Dendritic cell treated with granulocyte-macrophage colony-stimulating factor and Interleukin-4, amounts not matched to agents 40 ng/mL and 50 ng/mL, for 4 days (primary cell): ENCODE results near the gene NFKB2.

Source experiments
- H3K27ac Mint-ChIP-seq: one replicate; pipeline ENCODE4 v1.8.0; 2022; ENCODE audit warnings: mild to moderate bottlenecking, mixed read lengths
- H3K27me3 Mint-ChIP-seq: one replicate; pipeline ENCODE4 v1.8.0; 2022; ENCODE audit warnings: mild to moderate bottlenecking, mixed read lengths
- H3K36me3 Mint-ChIP-seq: one replicate; pipeline ENCODE4 v1.8.0; 2022; ENCODE audit warnings: low read depth, mixed read lengths
- H3K4me1 Mint-ChIP-seq: one replicate; pipeline ENCODE4 v1.8.0; 2022; ENCODE audit warnings: low read depth, mixed read lengths
- H3K4me3 Mint-ChIP-seq: one replicate; pipeline ENCODE4 v1.8.0; 2022; ENCODE audit warnings: mild to moderate bottlenecking, moderate library complexity, mixed read lengths
- H3K9me3 Mint-ChIP-seq: one replicate; pipeline ENCODE4 v1.8.0; 2022; ENCODE audit warnings: mixed read lengths
- intact Hi-C: fragments of 100-400 bp; cut with micrococcal nuclease; formaldehyde crosslinking; loops from one replicate; pipeline ENCODE4 v1.15.0; 2022

NFKB2 gene

DNA sequence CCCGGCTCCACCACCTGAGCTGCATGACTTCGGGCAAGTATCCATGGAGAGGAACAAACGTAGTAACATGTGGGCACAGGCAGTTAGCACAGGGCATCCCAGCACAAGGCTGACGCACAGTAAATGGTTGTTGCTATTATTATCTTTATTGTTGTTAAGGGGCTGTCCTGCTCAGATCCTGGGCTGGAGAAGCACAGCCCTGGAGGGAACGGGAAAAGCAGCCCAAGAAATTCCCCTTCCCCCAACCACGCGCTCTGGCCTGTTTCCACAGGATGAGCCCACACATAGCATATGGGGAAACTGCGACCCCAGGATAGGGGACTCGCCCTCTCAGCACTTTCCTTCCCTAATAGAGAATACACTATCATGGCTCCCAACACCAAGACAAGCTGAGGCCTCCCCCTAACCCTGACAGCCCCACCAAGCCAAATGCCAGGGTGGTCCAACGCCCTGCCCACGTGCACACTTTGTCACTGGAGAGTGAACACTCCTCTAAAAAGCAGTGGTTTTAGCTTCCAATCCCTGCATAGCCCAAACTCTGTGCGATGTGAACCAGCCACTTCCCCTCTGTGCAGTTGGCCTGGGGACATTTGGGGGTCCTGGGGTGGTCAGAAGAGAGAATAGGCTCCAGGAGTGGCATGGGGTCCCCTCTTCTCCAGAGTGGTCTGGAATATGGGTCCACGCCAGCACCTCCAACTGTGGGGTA is 12.1 kb downstream of the NFKB2 start:
- peaks cover 12% of the 10 kb centered on the region for H3K36me3 Mint-ChIP-seq
- H3K4me1 Mint-ChIP-seq, result peaks cover 50% of the 10 kb centered on the region
- intact Hi-C loops, result no loop called here
- no peaks in the 10 kb centered on the region for H3K9me3 Mint-ChIP-seq
- H3K4me3 Mint-ChIP-seq, result no peak overlapping the region
- no peak overlapping the region for H3K27ac Mint-ChIP-seq
- H3K27me3 Mint-ChIP-seq, result peaks cover 73% of the 10 kb centered on the region

DNA sequence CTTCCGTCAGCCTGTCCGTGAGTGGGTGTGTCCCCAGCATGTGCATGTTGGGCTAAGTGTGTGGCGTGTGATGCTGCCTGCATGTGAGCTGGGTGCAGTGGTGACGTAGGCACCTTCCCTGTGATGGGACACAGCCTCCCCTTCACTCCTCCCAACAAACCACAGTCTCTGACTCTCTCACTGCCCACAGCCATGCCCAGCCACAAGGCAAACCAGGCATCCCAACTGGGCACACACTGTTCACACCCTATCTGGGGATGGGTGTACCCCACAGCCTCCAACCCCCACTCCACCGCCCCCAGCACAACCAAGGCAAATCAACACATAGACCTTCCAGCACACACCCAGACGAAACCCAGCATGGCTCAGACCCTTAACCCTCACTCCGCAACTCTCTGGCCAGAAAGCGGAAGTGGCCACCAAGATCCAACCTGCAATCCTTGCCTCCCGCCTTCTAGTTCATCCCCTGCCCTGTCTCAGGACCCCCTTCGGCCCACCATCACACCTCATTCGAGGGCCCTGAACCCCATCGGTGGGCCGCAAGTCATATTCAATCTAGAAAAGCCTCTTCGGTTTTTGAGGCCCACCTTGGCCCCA is 12.7 kb downstream of the NFKB2 start:
- H3K4me3 Mint-ChIP-seq, result peak overlapping the region; percentile 14
- peaks cover 50% of the 10 kb centered on the region for H3K4me1 Mint-ChIP-seq
- no peaks in the 10 kb centered on the region for H3K9me3 Mint-ChIP-seq
- H3K27me3 Mint-ChIP-seq, result peaks cover 80% of the 10 kb centered on the region
- H3K36me3 Mint-ChIP-seq, result peaks cover 7% of the 10 kb centered on the region
- H3K27ac Mint-ChIP-seq, result no peak overlapping the region
- intact Hi-C loops, result no loop called here

DNA sequence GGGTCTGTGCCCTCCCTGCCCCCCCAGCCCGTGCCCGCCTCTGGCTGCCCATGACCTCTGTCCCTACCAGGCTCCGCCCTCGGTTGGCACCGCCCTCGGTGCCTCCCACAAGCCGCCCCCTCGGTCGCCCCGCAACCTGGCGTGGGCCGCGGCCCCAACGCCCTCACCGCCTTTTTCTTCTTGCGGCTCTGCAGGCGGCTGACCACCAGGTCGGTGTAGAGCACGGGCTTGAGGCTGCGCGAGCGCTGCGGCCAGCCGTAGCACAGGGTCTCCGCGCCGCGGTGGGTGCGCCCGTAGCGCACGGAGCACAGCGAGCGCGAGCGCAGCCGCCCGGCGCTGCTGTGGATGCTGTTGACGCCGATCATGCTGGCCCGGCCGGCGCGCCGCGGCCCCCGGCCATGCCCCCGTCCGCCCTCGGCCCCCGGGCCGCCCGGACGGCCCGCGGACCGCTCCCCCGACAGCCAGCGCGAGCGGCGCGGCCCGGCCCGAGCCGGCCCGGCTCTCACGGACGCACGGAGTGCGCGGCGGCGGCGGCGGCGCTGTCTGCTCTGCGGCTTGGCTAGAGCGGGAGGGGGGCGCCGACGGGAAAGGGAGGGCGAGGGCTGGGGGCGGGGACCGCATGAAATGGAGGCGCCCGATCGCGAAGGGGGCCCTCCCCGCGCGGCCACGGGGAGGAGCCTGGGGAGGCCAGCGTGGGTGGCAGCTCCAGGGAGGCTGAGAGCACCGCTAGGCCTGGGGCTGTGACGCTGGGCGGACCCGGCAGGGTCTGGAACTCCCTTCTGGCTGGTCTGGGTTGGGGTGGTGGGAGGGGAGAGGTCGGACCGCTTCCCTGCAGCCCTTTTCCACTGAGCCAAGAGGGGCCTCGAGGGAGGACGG is 13.5 kb downstream of the NFKB2 start:
- Mint-ChIP-seq H3K9me3 (no peaks in the 10 kb centered on the region), H3K4me1 (peaks cover 51% of the 10 kb centered on the region), H3K4me3 (peak overlapping the region; percentile 63), H3K27ac (no peak overlapping the region), H3K27me3 (peaks cover 87% of the 10 kb centered on the region), H3K36me3 (no peaks in the 10 kb centered on the region)
- intact Hi-C loops, result no loop called here

DNA sequence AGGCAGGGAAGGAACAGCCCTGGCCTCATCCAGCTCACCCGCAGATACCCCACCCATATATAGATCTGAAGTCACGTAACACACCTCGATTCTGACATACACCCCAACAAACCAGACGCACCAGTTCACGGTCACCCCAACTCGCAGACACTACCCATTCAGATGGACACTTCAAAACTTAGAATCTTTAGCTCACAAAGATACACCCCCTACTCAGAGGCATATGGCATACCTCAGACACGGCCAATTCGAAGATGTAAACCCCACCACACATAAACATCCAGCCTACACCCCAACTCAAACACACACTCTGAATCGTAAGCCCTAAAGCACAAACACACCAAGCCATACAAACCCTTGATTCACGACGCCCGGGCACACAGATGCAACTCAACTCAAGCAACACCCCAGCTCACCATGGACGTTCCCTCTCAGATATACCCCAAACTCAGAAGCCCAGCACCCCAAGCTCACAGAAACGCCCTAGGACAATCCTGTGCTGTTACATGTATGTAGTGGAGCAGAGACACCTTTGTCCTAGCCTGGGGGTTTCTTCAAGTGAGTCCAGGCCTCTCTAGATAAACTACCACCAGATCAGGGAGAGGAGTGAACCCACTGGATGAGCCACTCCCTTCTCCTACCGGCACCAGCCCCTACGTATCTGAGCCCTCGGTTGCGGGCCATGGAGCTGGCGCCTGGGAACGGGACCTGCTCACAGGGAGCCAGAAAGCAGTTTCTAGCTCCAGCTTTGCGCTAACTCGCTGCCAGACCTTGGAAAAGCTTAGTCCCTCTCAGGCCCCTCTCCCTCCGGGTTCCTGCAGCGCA is 14.3 kb downstream of the NFKB2 start:
- H3K4me1 Mint-ChIP-seq, result peaks cover 59% of the 10 kb centered on the region
- no peak overlapping the region for H3K27ac Mint-ChIP-seq
- peak overlapping the region; percentile 60 for H3K4me3 Mint-ChIP-seq
- no peaks in the 10 kb centered on the region for H3K36me3 Mint-ChIP-seq
- no peaks in the 10 kb centered on the region for H3K9me3 Mint-ChIP-seq
- intact Hi-C loops, result no loop called here
- H3K27me3 Mint-ChIP-seq, result peaks cover 90% of the 10 kb centered on the region

- peaks cover 66% of the 10 kb centered on the region for H3K4me1 Mint-ChIP-seq
- intact Hi-C loops, result no loop called here
- H3K4me3 Mint-ChIP-seq, result no peak overlapping the region
- H3K27ac Mint-ChIP-seq, result no peak overlapping the region
- no peaks in the 10 kb centered on the region for H3K36me3 Mint-ChIP-seq
- peaks cover 90% of the 10 kb centered on the region for H3K27me3 Mint-ChIP-seq
- no peaks in the 10 kb centered on the region for H3K9me3 Mint-ChIP-seq
Measured at GRCh38 chr10:102410429-102411073, 15.0 kb downstream of the NFKB2 start.

GRCh38 chr10:102411341-102412255 is 16.1 kb downstream of the NFKB2 start:
- Mint-ChIP-seq H3K9me3 (no peaks in the 10 kb centered on the region), H3K27me3 (peaks cover 91% of the 10 kb centered on the region), H3K36me3 (no peaks in the 10 kb centered on the region), H3K4me3 (no peak overlapping the region), H3K27ac (no peak overlapping the region), H3K4me1 (peaks cover 67% of the 10 kb centered on the region)
- intact Hi-C loops, result no loop called here

DNA sequence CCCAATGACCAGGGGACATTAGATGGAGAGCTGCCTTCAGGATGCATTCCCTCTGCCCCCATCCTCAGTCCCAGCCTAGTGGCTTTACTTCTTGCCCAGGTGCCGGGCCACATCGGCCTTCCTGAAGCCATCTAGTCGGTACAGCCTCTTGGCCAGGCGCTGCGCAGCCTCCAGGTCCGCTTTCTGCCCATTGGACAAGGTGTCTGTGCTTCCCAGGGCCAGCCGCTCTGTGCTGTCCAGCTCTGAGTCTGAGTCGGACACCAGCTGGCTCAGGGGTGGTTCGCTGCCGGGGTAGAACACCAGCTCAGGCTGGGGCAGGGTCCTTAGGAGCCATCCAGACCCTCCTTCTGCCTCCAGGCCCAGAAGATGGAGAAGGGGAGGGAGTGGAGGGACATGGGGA is 16.8 kb downstream of the NFKB2 start:
- peaks cover 67% of the 10 kb centered on the region for H3K4me1 Mint-ChIP-seq
- no peak overlapping the region for H3K4me3 Mint-ChIP-seq
- peaks cover 90% of the 10 kb centered on the region for H3K27me3 Mint-ChIP-seq
- no peaks in the 10 kb centered on the region for H3K9me3 Mint-ChIP-seq
- intact Hi-C loops, result no loop called here
- no peak overlapping the region for H3K27ac Mint-ChIP-seq
- H3K36me3 Mint-ChIP-seq, result no peaks in the 10 kb centered on the region

GRCh38 chr10:102413053-102413705 is 17.7 kb downstream of the NFKB2 start:
- peaks cover 90% of the 10 kb centered on the region for H3K27me3 Mint-ChIP-seq
- H3K36me3 Mint-ChIP-seq, result no peaks in the 10 kb centered on the region
- intact Hi-C loops, result no loop called here
- no peaks in the 10 kb centered on the region for H3K9me3 Mint-ChIP-seq
- peaks cover 66% of the 10 kb centered on the region for H3K4me1 Mint-ChIP-seq
- no peak overlapping the region for H3K4me3 Mint-ChIP-seq
- no peak overlapping the region for H3K27ac Mint-ChIP-seq

DNA sequence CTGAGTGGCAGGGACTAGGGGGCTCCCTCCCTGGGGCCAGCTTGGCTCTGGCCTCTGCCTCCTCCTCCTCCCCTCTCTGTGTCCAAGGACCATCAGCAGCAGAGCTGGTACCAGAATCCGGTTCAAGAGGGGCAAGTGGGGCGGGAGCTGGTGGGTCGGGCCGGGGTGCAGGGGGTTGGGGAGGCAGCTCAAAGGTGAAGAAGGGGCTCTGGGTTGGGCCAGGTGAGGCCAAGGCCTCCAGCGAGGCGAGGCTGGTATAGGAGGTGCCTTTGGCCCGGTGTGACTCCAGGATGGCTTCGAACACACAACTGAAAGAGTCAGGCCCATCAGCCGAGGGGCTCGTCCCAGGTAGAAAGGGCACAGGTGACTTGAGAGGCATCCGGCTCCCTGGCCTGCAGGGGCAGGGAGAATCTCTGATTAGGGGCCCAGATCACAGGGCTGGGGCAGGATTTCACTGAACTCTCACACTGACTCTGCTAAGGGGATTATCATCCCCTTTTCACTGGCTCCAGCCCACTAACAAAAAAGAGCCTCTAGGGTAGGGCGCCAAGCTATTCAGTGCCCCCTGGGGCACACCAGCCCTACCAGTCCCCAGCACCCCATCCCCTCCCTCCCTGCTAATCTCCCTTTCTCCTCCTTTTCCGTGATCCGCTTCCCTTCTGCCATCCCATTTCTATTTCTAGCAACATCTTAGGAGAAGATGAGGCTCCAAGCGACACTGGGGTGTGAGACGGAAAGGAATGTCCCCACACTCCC is 18.5 kb downstream of the NFKB2 start:
- Mint-ChIP-seq H3K36me3 (no peaks in the 10 kb centered on the region), H3K4me1 (peaks cover 67% of the 10 kb centered on the region), H3K27ac (peak overlapping the region; percentile 28), H3K9me3 (no peaks in the 10 kb centered on the region), H3K27me3 (peaks cover 91% of the 10 kb centered on the region), H3K4me3 (no peak overlapping the region)
- intact Hi-C loops, result no loop called here

DNA sequence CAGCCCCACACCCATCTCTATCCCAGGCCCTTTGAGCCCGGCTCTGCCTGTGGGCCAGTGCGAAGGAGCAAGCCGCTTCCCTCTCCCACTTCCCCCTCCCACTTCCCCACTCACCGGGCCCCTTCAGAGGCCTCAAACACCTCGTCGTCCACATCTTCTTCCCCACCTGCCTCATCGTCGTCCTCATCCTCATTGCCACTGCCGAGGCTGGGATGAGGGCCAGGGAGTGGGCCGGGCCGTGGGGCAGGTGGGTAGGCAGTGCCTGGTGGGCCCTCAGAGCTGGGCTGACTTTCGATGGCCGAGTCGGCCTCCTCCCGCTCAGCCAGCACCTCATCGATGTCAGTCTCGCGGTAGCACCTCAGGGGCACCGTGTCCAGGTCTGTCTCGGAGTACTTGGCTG is 19.2 kb downstream of the NFKB2 start:
- Mint-ChIP-seq H3K27ac (peak overlapping the region; percentile 28), H3K9me3 (no peaks in the 10 kb centered on the region), H3K4me1 (peaks cover 68% of the 10 kb centered on the region), H3K27me3 (peaks cover 91% of the 10 kb centered on the region), H3K4me3 (no peak overlapping the region), H3K36me3 (no peaks in the 10 kb centered on the region)
- intact Hi-C loops, result no loop called here

DNA sequence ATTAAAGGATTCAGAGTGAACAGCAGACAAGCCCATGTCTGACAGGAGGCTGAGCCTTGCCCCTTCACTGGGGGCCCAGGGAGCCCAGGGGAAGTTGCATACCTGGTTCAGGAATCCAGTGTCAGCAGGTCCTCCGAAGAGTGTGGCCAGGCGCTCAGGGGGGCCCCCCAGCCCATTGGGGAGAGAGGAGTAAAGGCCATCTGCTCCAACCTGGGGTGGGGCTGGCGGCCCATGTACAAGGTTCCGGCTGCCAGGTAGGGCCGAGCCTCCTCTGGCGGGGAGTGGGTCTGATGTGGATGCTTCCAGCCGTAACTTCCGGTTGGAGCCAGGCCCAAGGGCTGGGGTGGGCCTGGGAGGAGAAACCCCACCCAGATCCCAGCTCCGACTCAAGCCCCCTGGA is 20.8 kb downstream of the NFKB2 start:
- peaks cover 78% of the 10 kb centered on the region for H3K27me3 Mint-ChIP-seq
- no peak overlapping the region for H3K4me3 Mint-ChIP-seq
- no peak overlapping the region for H3K27ac Mint-ChIP-seq

GRCh38 chr10:102416695-102417094 is 21.2 kb downstream of the NFKB2 start:
- Mint-ChIP-seq H3K27me3 (peaks cover 74% of the 10 kb centered on the region), H3K9me3 (no peaks in the 10 kb centered on the region), H3K36me3 (peaks cover 11% of the 10 kb centered on the region)

More for the DNA sequence above, 20.8 kb downstream of the NFKB2 start:
- H3K36me3 Mint-ChIP-seq, result peaks cover 7% of the 10 kb centered on the region
- intact Hi-C loops, result no loop called here
- H3K4me1 Mint-ChIP-seq, result peaks cover 63% of the 10 kb centered on the region
- H3K9me3 Mint-ChIP-seq, result no peaks in the 10 kb centered on the region

More at GRCh38 chr10:102416695-102417094, 21.2 kb downstream of the NFKB2 start:
- Mint-ChIP-seq H3K4me3 (no peak overlapping the region), H3K27ac (no peak overlapping the region), H3K4me1 (peaks cover 62% of the 10 kb centered on the region)
- intact Hi-C loops, result no loop called here
